IMR-90 (cell line): Measurements from ENCODE around the gene SMAD4. TPM values are rescaled to one million over a fixed set of nuclear protein-coding genes. Genes with fewer than 3 reads are reported as not detected.

Experiments
- ATAC-seq: fragments of 200-7000 bp; cut with Tn5 transposase; 2 replicates; pipeline ENCODE4 v1.9.1; 2020; ENCODE audit warnings: low read depth, mild to moderate bottlenecking, moderate library complexity
- BruUV-seq: library from RNA; stranded (reverse); fragments of 400-500 nt; replicated peaks from 2 replicates; lab custom pipeline; 2021; lab: Mats Ljungman, UMichigan
- CTCF ChIA-PET: fragments of 300-600 bp; formaldehyde crosslinking; extraction: SDS; loops from one replicate; lab custom pipeline; 2021; ENCODE audit warnings: antibody characterized with exemption; lab: Yijun Ruan, JAX
- POLR2A ChIA-PET: fragments of 300-600 bp; sonication (Branson Sonifier 250); formaldehyde crosslinking; loops from one replicate; lab custom pipeline; 2022; ENCODE audit warnings: antibody characterized with exemption; ENCODE audit not compliant: unreplicated experiment; lab: Charles Lee
- DNase-seq: peaks from one replicate; pipeline ENCODE4 v3.0.0; 2013
- H2AFZ ChIP-seq: replicated peaks from 2 replicates; pipeline ENCODE3; 2013; ENCODE audit warnings: low read length, mild to moderate bottlenecking; ENCODE audit not compliant: poor library complexity
- H2AK5ac ChIP-seq: 2 replicates; pipeline ENCODE4 v1.6.1; 2013; ENCODE audit warnings: low read depth, low read length, inconsistent platforms
- H2AK9ac ChIP-seq: replicated peaks from 2 replicates; pipeline ENCODE3; 2013; ENCODE audit warnings: mild to moderate bottlenecking, low read depth, low read length, moderate library complexity; ENCODE audit not compliant: poor library complexity
- H2BK120ac ChIP-seq: 2 replicates; pipeline ENCODE4 v1.6.1; 2013; ENCODE audit warnings: low read depth, low read length, inconsistent platforms
- H2BK15ac ChIP-seq: 3 replicates; pipeline ENCODE4 v1.6.1; 2013; ENCODE audit warnings: low read depth, low read length, inconsistent platforms
- H2BK20ac ChIP-seq: 2 replicates; pipeline ENCODE4 v1.6.1; 2013; ENCODE audit warnings: low read depth, mild to moderate bottlenecking, inconsistent platforms, low read length, moderate library complexity
- H2BK5ac ChIP-seq: 2 replicates; pipeline ENCODE4 v1.6.1; 2013; ENCODE audit warnings: mild to moderate bottlenecking, low read depth, low read length, inconsistent platforms; ENCODE audit not compliant: poor library complexity, severe bottlenecking
- H3K14ac ChIP-seq: replicated peaks from 2 replicates; pipeline ENCODE4 v1.6.1; 2013; ENCODE audit warnings: low read depth, low read length, inconsistent platforms
- H3K18ac ChIP-seq: 2 replicates; pipeline ENCODE4 v1.6.1; 2013; ENCODE audit warnings: low read depth, low read length, control low read depth
- H3K23ac ChIP-seq: 2 replicates; pipeline ENCODE4 v1.6.1; 2013; ENCODE audit warnings: low read depth, low read length, inconsistent platforms
- H3K27ac ChIP-seq: 2 replicates; pipeline ENCODE4 v1.5.1; 2013; ENCODE audit warnings: mild to moderate bottlenecking, control low read depth, low read length; ENCODE audit not compliant: insufficient read depth
- H3K27me3 ChIP-seq: 2 replicates; pipeline ENCODE4 v1.6.1; 2013; ENCODE audit warnings: low read length; ENCODE audit not compliant: control insufficient read depth, insufficient read depth
- H3K36me3 ChIP-seq: 2 replicates; pipeline ENCODE4 v1.6.1; 2013; ENCODE audit warnings: low read length, mixed read lengths; ENCODE audit not compliant: control insufficient read depth, insufficient read depth
- H3K4ac ChIP-seq: 2 replicates; pipeline ENCODE4 v1.6.1; 2013; ENCODE audit warnings: low read depth, low read length, inconsistent platforms
- H3K4me1 ChIP-seq: 2 replicates; pipeline ENCODE4 v1.6.1; 2013; ENCODE audit warnings: low read length, mixed read lengths; ENCODE audit not compliant: control insufficient read depth, insufficient read depth
- H3K4me2 ChIP-seq: 2 replicates; pipeline ENCODE4 v1.6.1; 2013; ENCODE audit warnings: low read depth, mild to moderate bottlenecking, control low read depth, low read length, moderate library complexity
- H3K4me3 ChIP-seq: 2 replicates; pipeline ENCODE4 v1.5.1; 2013; ENCODE audit warnings: low read depth, mild to moderate bottlenecking, control low read depth, low read length, moderate library complexity; ENCODE audit not compliant: insufficient read depth
- H3K56ac ChIP-seq: 2 replicates; pipeline ENCODE4 v1.6.1; 2013; ENCODE audit warnings: low read length, inconsistent platforms; ENCODE audit not compliant: insufficient read depth; ENCODE audit errors: extremely low read depth
- H3K79me1 ChIP-seq, 2 experiments: 2 replicates each; pipeline ENCODE4 v1.6.1; 2013; ENCODE audit warnings: low read length in 2 of 2, inconsistent platforms in 1 of 2, low read depth in 1 of 2
- H3K9ac ChIP-seq: 2 replicates; pipeline ENCODE4 v1.6.1; 2013; ENCODE audit warnings: low read depth, low read length, control low read depth
- H3K9me1 ChIP-seq: 2 replicates; pipeline ENCODE4 v1.6.1; 2013; ENCODE audit warnings: low read length, inconsistent platforms; ENCODE audit not compliant: insufficient read depth
- H3K9me3 ChIP-seq: 2 replicates; pipeline ENCODE4 v1.6.1; 2013; ENCODE audit warnings: low read length; ENCODE audit not compliant: control insufficient read depth, insufficient read depth
- H4K20me1 ChIP-seq: 2 replicates; pipeline ENCODE4 v1.6.1; 2013; ENCODE audit warnings: low read length, inconsistent platforms; ENCODE audit not compliant: insufficient read depth
- H4K5ac ChIP-seq: 2 replicates; pipeline ENCODE4 v1.6.1; 2013; ENCODE audit warnings: mild to moderate bottlenecking, low read depth, low read length, control low read depth
- H4K8ac ChIP-seq, 2 experiments: 2 replicates each; pipeline ENCODE4 v1.6.1; 2013; ENCODE audit warnings: low read depth in 2 of 2, low read length in 2 of 2, control low read depth in 1 of 2, inconsistent platforms in 1 of 2
- H4K91ac ChIP-seq: 2 replicates; pipeline ENCODE4 v1.6.1; 2013; ENCODE audit warnings: low read depth, low read length, inconsistent platforms; ENCODE audit not compliant: insufficient read depth
- FOS ChIP-seq: fragments of 150-350 bp; IDR thresholded peaks from 2 replicates; pipeline ENCODE4 v1.6.1; 2016; ENCODE audit warnings: low read depth, low read length
- USF2 ChIP-seq: fragments of 150-350 bp; IDR thresholded peaks from 2 replicates; pipeline ENCODE4 v1.6.1; 2017; ENCODE audit warnings: mild to moderate bottlenecking, antibody characterized with exemption, low read length, low read depth
- WGBS, 2 experiments: methylation state at CpG; one replicate each; pipeline versions ENCODE4 v1.1.5 to v1.1.7; 2013; ENCODE audit warnings: missing lambda C conversion rate in 2 of 2; ENCODE audit not compliant: insufficient read length in 1 of 2; ENCODE audit errors: extremely low coverage in 2 of 2; 5-methylcytosine and 5-hydroxymethylcytosine counted together
- dilution Hi-C: fragments of 300-500 bp; cut with HindIII; formaldehyde crosslinking; loops from one replicate; pipeline ENCODE4 v1.14.3; 2018; ENCODE audit warnings: low sequenced_read_pairs; ENCODE audit not compliant: unreplicated experiment
- in situ Hi-C: fragments of 300-500 bp; cut with MboI; formaldehyde crosslinking; loops from 3 replicates; pipeline ENCODE4 v1.14.3; 2019; ENCODE audit warnings: low sequenced_read_pairs, inconsistent platforms, mixed read lengths
- intact Hi-C: fragments of 100-400 bp; cut with micrococcal nuclease; formaldehyde crosslinking; loops from 2 replicates; pipeline ENCODE4 v1.10.0; 2022
- polyA plus RNA-seq, 3 experiments: library from polyadenylated mRNA; depleted of rRNA; stranded (reverse); fragments of >200 nt; gene quantifications; 2 replicates each; pipeline ENCODE4 v1.2.3, GENCODE V29; 2012; ENCODE audit warnings: low replicate concordance in 1 of 3
- total RNA-seq: library from RNA; depleted of rRNA; stranded (reverse); fragments of >200 nt; gene quantifications from 2 replicates; pipeline ENCODE4 v1.2.3, GENCODE V29; 2012

SMAD4 gene
- total and polyA plus RNA-seq, 2 of the 4 experiments (the other 2 are of a cell fraction), result 57.6 to 145 TPM

- Histone ChIP-seq H3K9ac (no peak overlapping the region), H3K27me3 (no peaks in the 10 kb centered on the region), H3K79me1 (peaks cover 20 to 41% of the 10 kb centered on the region in 2 experiments), H2AK5ac (no peak overlapping the region), H3K56ac (no peak overlapping the region), H3K23ac (no peak overlapping the region; the same call in 1 of the 2 replicates), H4K20me1 (no peaks in the 10 kb centered on the region; the same call in 1 of the 2 replicates), H3K4me3 (no peak overlapping the region), H2BK20ac (0 out of 2 replicates have a peak overlapping the region, but pooled peaks have one; percentile 7), H3K36me3 (peaks cover 16% of the 10 kb centered on the region), H2BK5ac (peak overlapping the region; percentile 70), H4K91ac (no peak overlapping the region), H3K4ac (no peak overlapping the region), H3K4me1 (peaks cover 6% of the 10 kb centered on the region), H3K27ac (no peak overlapping the region), H2AK9ac (no peak overlapping the region), H3K18ac (no peak overlapping the region), H3K9me1 (peaks cover 4% of the 10 kb centered on the region; the same call in 1 of the 2 replicates), H2BK120ac (no peak overlapping the region), H3K9me3 (no peaks in the 10 kb centered on the region), H2AFZ (no peak overlapping the region), H4K5ac (no peak overlapping the region), H4K8ac (no peak overlapping the region), H2BK15ac (no peak overlapping the region), H3K4me2 (peak overlapping the region; percentile 18; the same call in 1 of the 2 replicates), H3K14ac (no peak overlapping the region)
- ATAC-seq (peak; percentile 40), DNase-seq (peak; percentile 36)
- in situ Hi-C loops, result no loop called here
- no peak for TF ChIP-seq USF2
- no peak for TF ChIP-seq FOS
- BruUV-seq, result no TSS peak
- WGBS, 2 experiments, result no CpG with 5 or more reads among the region's 1 CpG
- dilution Hi-C loops, result no loop called here
- intact Hi-C loops, result no loop called here
- ChIA-PET CTCF (no interaction called here), POLR2A (no interaction called here)
These were observed 39.9 kb downstream of the SMAD4 start for GRCh38 chr18:51069885-51070284.
